A673 (cell line): Measurements from ENCODE around the gene BTN2A1. TPM values are rescaled to one million over a fixed set of nuclear protein-coding genes. Genes with fewer than 3 reads are reported as not detected.
A peak's percentile ranks its signal among the peaks of the same experiment; 100 is the strongest.

Experiments used
- BruUV-seq: library from RNA; stranded (reverse); fragments of 400-500 nt; replicated peaks from 2 replicates; lab custom pipeline; 2021; lab: Mats Ljungman, UMichigan
- CTCF ChIA-PET: fragments of 300-600 bp; sonication (Branson Sonifier 250); formaldehyde crosslinking; loops from one replicate; lab custom pipeline; 2022; ENCODE audit warnings: antibody characterized with exemption; lab: Charles Lee
- POLR2A ChIA-PET: fragments of 300-600 bp; sonication (Branson Sonifier 250); formaldehyde crosslinking; loops from one replicate; lab custom pipeline; 2022; ENCODE audit warnings: antibody characterized with exemption; ENCODE audit not compliant: low non-redundant PET; lab: Charles Lee
- DNase-seq: peaks from one replicate; pipeline ENCODE4 v3.0.0-alpha.2; 2015; ENCODE audit warnings: low spot score
- H3K27ac ChIP-seq: fragments of 200-600 bp; sonication (generic); 2 replicates; pipeline ENCODE4 v1.5.1; 2016; ENCODE audit warnings: mixed run types, low read depth, mild to moderate bottlenecking, mixed read lengths, antibody characterized with exemption, low read length; ENCODE audit not compliant: poor library complexity, severe bottlenecking
- H3K27me3 ChIP-seq: fragments of 200-600 bp; sonication (generic); replicated peaks from 2 replicates; pipeline ENCODE4 v1.6.1; 2017; ENCODE audit warnings: mixed run types, low read depth, mild to moderate bottlenecking, mixed read lengths, antibody characterized with exemption, low read length; ENCODE audit not compliant: insufficient read depth, poor library complexity
- H3K36me3 ChIP-seq: fragments of 200-600 bp; sonication (generic); 2 replicates; pipeline ENCODE4 v1.6.1; 2016; ENCODE audit warnings: mixed run types, mild to moderate bottlenecking, mixed read lengths, antibody characterized with exemption, low read length; ENCODE audit not compliant: insufficient read depth, poor library complexity, severe bottlenecking
- H3K4me1 ChIP-seq: fragments of 200-600 bp; sonication (generic); 2 replicates; pipeline ENCODE4 v1.6.1; 2017; ENCODE audit warnings: mixed run types, mild to moderate bottlenecking, mixed read lengths, antibody characterized with exemption, low read length; ENCODE audit not compliant: insufficient read depth, poor library complexity, severe bottlenecking
- H3K4me3 ChIP-seq: fragments of 200-600 bp; sonication (generic); 2 replicates; pipeline ENCODE4 v1.5.1; 2016; ENCODE audit warnings: low read depth, mixed run types, mild to moderate bottlenecking, mixed read lengths, low read length; ENCODE audit not compliant: poor library complexity, severe bottlenecking
- H3K9me3 ChIP-seq: fragments of 200-600 bp; sonication (generic); 2 replicates; pipeline ENCODE4 v1.6.1; 2016; ENCODE audit warnings: mixed run types, low read depth, mild to moderate bottlenecking, mixed read lengths, antibody characterized with exemption, low read length; ENCODE audit not compliant: poor library complexity, severe bottlenecking
- EZH2 ChIP-seq: fragments of 200-600 bp; sonication (generic); IDR thresholded peaks from 2 replicates; pipeline ENCODE4 v1.6.1; 2017; ENCODE audit warnings: borderline replicate concordance, low read depth, mild to moderate bottlenecking, mixed read lengths, antibody characterized with exemption, low read length; ENCODE audit not compliant: poor library complexity, severe bottlenecking
- intact Hi-C: fragments of 100-400 bp; cut with micrococcal nuclease; formaldehyde crosslinking; loops from one replicate; pipeline ENCODE4 v1.10.0; 2022; ENCODE audit not compliant: unreplicated experiment
- total RNA-seq: library from RNA; stranded (reverse); gene quantifications from 2 replicates; pipeline ENCODE4 v1.2.3, GENCODE V29; 2021
- TF ChIP-seq, protein P1 (sequence below): fragments of 300-800, 200-600 bp; sonication (generic); conservative IDR thresholded peaks from 2 replicates; pipeline ENCODE4 v1.5.1; 2017; ENCODE audit warnings: low read depth, mild to moderate bottlenecking, antibody characterized with exemption, low read length, moderate library complexity, mixed read lengths

The BTN2A1 gene
- total RNA-seq, 1 experiment from 2014 or later, result 32.2 TPM

DNA sequence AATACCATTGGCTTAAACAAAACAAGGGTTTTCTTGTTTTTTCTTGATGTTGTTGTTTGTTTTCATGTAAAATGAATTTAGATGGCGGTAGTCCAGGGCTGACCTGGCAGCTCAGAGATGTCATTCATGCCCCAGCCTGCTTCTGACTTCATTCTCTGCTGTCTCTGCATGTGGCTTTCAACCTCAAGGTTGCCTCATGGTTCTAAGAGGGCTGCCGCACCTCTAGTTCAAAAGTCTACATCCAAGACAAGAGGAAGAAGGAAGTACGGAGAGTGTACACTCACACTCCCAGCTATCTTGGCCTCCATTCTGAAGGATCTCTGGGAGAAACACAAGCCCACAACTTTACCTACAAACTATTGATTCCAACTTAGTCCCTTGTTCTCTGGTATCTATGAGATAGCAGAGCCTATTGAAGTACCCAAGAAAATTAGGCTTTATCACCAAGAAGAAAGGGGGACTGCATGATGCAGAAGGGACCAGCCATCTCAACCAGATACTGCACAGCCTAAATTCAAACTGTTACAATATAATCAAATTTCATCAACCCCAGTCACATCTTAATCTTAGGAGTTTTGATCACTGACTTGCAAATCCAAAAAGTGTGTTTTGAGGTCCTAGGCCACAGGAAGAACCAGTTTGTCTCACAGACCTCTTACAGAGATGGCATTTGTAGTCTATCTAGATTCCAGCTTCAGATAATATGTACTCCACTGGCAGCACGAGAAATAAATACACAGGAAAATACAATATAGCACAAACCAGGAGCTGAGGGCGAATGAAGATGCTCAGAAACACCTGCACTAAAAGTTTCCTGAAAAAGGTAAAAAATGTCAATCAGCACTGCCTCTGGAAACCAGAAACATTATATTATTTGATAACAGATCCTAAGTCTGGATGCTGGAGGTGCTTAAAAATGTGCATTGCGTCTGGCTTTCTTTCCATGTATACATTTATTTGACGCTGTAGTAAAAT, 18.3 kb upstream of the BTN2A1 start:
- TF ChIP-seq, protein P1, sequence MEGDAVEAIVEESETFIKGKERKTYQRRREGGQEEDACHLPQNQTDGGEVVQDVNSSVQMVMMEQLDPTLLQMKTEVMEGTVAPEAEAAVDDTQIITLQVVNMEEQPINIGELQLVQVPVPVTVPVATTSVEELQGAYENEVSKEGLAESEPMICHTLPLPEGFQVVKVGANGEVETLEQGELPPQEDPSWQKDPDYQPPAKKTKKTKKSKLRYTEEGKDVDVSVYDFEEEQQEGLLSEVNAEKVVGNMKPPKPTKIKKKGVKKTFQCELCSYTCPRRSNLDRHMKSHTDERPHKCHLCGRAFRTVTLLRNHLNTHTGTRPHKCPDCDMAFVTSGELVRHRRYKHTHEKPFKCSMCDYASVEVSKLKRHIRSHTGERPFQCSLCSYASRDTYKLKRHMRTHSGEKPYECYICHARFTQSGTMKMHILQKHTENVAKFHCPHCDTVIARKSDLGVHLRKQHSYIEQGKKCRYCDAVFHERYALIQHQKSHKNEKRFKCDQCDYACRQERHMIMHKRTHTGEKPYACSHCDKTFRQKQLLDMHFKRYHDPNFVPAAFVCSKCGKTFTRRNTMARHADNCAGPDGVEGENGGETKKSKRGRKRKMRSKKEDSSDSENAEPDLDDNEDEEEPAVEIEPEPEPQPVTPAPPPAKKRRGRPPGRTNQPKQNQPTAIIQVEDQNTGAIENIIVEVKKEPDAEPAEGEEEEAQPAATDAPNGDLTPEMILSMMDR, result no peak
- TF ChIP-seq EZH2, result no peak
- intact Hi-C loops, result no loop called here
- no peak for DNase-seq
- Histone ChIP-seq H3K4me3 (peak overlapping the region; percentile 49), H3K9me3 (no peaks in the 10 kb centered on the region), H3K27ac (peak overlapping the region; percentile 66), H3K27me3 (no peaks in the 10 kb centered on the region), H3K36me3 (no peaks in the 10 kb centered on the region), H3K4me1 (no peaks in the 10 kb centered on the region)
- CTCF ChIA-PET, result no interaction called here
- POLR2A ChIA-PET, result no interaction called here
- BruUV-seq, result TSS peak; percentile 61

- no peaks in the 10 kb centered on the region for H3K36me3 ChIP-seq
- no peaks in the 10 kb centered on the region for H3K9me3 ChIP-seq
- H3K4me1 ChIP-seq, result no peaks in the 10 kb centered on the region
- H3K4me3 ChIP-seq, result peak overlapping the region; percentile 49
- H3K27ac ChIP-seq, result peak overlapping the region; percentile 66
- TF ChIP-seq, protein P1, result no peak
- TF ChIP-seq EZH2, result no peak
- CTCF ChIA-PET, result no interaction called here
- H3K27me3 ChIP-seq, result no peaks in the 10 kb centered on the region
- POLR2A ChIA-PET, result no interaction called here
- no peak for DNase-seq
- BruUV-seq, result no TSS peak
- intact Hi-C loops, result no loop called here
These were observed 16.8 kb upstream of the BTN2A1 start for GRCh38 chr6:26440977-26441358.

GRCh38 chr6:26441977-26442376, 15.8 kb upstream of the BTN2A1 start:
- no peak overlapping the region for H3K4me3 ChIP-seq
- H3K27ac ChIP-seq, result no peak overlapping the region
- no peaks in the 10 kb centered on the region for H3K27me3 ChIP-seq
- H3K9me3 ChIP-seq, result no peaks in the 10 kb centered on the region
- ChIA-PET POLR2A (no interaction called here), CTCF (no interaction called here)
- H3K36me3 ChIP-seq, result no peaks in the 10 kb centered on the region
- no TSS peak for BruUV-seq
- DNase-seq, result no peak
- intact Hi-C loops, result no loop called here
- no peak for TF ChIP-seq EZH2
- TF ChIP-seq, protein P1, result no peak
- no peaks in the 10 kb centered on the region for H3K4me1 ChIP-seq
